Kidney glomerular epithelial cell (primary cell): ENCODE measurements around the gene PARD3.

ENCODE experiments used
- DNase-seq: peaks from one replicate; lab custom pipeline; 2025; lab: John Stamatoyannopoulos, UW

Gene PARD3

GRCh38 chr10:34250722-34251121, 564.4 kb downstream of the PARD3 start:
- no peak for DNase-seq

- DNase-seq, result no peak
These were observed 565.5 kb downstream of the PARD3 start for GRCh38 chr10:34249634-34250033.

DNA sequence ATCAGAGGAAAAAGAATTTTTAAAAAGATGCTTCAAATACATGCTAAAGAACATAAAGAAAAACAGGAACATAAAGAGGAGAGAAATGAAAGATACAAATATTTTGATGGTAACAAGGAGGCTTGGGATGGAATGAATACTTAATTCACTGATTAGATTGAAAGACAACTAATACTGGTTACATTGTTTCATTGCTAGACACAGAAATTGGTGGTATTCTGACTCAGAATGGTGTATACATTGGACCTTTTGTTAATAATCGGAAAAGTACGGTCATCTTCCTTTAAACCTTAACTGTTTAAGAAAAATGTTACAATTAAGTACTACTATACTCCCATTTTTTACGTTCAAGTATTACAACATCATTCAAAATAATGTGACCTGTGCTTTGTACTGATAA, 567.5 kb downstream of the PARD3 start:
- no peak for DNase-seq

GRCh38 chr10:34244756-34245484, 570.2 kb downstream of the PARD3 start:
- no peak for DNase-seq

DNA sequence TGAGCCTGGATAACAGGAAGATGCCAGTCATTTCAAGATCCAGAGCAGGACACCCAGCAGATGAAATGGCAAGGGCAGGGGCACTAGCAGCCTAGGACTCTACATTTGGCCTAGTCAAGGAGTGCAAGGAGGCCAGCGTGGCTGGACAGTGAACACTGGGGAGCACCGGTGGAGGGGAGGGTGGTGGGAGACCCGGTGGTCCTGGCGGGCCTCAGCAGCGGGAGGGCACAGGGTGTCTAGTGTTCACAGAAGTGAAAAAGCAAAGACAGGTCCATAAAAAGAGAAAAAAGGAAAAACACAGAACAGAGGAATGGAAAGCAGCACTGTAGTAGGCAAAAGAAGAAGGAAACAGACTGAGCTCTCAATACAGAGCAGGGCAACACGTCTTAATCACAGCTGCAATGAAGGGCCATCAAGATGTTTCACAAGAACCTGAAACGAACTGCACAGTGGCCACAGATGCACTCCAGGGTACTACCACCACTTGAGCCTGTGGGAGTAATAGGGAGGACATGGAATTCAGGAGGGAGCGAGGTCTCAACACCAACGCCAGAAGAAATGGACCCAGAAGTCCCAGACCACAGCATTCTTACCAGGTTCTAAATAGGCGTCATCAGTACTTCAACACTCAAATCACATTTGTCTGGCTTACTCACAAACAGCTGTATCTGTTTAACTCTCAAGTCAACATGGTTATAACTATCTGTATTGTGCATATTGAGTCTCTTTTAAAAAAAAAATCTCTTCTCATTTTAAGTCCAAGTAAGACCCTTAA, 573.7 kb downstream of the PARD3 start:
- DNase-seq, result no peak

DNA sequence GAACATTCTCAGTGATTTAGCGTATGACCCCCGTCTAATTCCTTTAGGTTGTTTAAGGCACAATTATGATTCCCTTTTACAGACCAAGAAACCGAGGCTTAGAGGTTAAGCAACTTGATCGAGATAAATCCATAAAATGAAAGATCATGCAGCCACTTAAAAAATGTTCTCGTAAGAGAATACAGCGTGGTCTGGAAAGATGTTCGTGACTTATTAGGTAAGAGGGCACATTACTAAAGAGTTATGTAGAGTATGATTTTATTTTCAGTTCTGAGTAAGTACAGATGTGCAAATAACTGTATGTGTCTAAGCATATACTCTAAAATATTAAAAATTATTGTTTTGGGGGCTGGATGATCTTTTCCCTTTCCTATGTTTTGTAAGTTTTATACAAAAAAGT, 575.1 kb downstream of the PARD3 start:
- no peak for DNase-seq

DNA sequence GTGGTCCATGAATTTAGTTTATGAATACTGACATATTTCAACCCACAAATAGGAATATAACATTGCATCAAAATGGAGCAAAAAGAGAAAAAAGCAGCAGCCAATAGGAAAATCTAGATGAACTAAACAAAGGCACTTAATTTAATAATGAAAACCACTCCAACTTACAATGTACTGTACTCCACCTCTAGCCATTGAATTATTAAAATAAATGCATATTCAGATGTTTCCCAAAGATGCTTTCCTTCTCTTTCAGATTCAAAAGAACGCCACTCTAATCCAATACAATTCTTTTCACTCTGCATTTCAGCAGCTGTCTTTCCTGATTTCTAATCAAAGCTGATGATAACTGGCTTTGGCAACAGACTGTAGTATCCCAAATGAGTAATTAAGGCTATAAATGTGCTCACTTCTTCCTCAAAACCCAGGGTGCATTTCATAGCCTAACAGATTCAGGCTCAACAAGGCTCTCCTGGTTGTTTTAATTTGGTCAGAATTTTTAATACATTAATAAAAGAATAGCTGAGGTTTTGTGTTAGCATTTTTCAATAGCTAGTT, 577.1 kb downstream of the PARD3 start:
- no peak for DNase-seq

GRCh38 chr10:34236931-34237330, 578.2 kb downstream of the PARD3 start:
- DNase-seq, result no peak

DNA sequence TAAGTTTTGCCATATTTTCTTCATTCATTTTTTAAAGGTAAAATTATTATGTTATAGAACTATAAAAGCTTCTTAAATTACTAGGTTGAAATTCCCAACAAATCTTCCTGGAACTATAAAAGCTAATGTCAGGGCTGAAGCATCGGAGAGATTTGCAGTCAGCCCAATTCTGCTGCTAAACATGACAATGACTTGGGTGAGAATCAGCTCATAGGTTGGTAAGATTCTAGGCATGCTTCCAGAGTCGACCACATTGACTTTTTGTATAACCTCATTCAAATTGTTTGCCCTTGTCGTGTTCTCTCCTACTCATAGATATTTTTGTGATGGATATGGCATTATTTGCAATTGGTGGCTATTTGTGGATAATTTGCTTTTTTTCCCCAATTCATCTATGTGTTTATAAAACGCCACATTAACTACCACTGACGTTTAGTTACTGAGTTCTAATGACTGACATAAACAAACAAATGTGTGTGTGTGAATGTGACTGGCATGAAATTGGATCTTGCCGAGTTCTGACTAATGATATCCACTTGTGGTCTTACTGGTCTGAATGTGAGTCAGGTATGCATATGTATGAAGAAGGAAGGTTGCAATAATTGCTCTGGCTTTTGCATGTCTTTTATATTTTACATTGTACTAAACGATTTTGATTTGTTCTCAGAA, 579.8 kb downstream of the PARD3 start:
- no peak for DNase-seq

DNA sequence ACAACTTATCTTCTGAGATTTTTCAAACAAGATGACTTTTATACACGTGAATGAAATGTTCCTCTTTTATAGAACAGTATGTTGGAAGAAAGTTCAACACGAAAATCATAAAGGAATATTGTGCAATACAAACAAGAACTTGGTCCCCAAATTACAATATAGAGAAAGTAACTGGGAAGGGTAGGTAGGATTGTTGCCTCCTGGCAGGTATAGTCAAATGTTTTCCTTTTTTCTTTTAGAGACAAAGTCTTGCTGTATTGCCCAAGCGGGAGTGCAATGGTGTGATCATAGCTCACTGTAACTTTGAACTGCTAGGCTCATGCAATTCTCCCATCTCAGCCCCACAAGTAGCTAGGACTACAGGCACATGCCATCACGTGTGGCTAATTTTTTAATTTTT, 582.6 kb downstream of the PARD3 start:
- no peak for DNase-seq

DNA sequence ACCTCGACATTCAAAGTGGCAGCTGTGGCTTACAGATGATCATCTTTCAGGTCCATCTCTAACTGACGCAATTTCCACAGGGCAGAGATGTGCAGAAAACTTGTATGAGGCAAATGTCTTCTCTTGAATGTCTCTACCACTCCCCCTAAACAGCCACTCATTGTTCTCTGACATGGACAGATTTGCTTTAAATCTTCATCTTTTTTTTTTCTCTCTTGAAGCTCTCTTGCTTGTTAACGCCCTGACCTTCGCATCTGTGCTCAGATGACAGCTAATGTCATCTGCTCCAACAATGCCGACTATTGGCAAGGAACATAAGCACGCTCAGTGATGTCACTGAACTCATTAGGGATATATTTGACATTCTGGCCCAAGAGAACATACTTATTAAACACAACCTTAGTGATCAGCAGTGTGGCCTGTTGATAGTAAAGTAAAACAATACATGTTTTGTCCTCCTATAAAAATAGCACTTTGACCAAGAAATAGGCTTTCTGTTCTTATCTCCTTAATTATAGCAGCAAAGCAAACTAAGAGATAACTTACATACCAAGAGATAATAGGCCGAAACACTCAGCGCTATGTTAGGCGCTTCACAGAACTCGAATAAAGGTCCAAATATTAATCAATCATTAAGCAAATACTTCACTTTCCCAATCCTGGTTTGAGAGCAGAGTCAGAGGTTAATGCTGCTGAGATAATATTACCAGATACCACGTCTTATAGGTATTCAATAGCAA, 583.5 kb downstream of the PARD3 start:
- DNase-seq, result no peak

DNA sequence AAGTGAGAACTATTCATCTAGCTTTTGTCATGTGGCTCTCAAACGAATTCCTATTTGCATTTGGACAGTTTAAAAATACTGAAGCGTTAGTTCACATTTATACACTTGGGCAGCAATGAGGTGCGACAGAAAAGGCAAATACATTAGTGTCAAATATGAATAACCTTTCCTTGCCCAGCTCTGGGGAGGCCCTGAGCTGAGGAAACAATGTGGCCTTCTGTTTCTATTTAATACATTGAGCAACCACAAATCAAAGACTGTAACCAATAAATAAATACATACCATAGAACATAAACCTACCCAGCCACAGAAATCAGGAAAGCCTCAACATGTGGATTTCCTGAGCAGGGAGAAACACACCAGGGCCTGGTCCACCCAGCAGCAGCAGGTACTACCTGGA, 585.2 kb downstream of the PARD3 start:
- DNase-seq, result no peak

DNA sequence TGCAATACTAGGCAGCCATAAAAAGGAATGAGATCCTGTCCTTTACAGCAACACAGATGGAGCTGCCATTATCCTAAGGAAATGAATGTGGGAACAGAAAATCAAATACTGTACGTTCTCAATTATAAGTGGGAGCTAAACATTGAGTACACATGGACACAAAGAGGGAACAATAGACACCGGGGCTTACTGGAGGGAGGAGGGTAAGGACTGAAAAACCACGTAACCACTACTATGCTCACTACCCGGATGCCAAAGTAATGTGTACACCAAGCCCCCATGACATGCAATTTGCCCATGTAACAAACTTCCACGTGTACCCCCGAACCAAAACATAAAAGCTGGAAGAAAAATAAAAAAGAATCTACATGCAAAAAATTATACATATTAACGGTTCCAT, 587.0 kb downstream of the PARD3 start:
- DNase-seq, result no peak

DNA sequence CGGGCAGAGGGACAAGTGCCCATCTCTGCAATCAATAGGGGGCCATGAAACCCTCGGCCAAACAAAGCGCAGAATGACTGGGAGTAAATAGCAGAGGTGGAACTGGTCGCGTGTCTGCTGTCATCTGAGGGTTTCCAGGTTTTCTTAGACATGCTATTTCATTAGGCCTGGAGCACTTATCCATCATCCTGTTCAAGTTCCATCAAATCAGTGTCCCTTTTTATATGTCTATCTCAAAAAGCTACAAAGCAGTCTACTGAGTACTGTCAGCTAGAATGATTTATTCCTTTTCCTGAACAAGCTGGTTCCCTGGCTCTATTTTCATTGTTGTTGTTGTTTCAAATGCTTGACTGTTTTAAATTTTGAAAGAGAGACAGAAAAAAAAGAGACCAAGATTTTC, 590.5 kb downstream of the PARD3 start:
- no peak for DNase-seq

DNA sequence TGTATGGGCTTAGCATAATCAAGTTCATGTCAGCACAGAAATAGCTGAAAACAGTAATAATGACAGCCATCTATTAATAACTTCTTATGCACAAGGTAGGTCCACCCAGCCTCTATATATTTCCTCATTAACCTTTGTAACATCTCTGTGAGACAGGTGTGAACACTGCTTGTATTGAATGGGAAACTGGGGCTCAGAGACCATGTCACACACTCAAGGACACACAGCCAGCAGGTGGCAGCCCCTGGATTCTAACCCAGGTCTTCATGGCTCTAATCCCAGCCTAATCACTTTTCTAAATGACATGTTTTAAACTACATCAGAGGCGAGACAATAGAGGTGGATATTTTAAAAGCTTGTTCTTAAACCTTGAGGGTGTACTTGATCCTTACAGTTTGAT, 591.4 kb downstream of the PARD3 start:
- no peak for DNase-seq

DNA sequence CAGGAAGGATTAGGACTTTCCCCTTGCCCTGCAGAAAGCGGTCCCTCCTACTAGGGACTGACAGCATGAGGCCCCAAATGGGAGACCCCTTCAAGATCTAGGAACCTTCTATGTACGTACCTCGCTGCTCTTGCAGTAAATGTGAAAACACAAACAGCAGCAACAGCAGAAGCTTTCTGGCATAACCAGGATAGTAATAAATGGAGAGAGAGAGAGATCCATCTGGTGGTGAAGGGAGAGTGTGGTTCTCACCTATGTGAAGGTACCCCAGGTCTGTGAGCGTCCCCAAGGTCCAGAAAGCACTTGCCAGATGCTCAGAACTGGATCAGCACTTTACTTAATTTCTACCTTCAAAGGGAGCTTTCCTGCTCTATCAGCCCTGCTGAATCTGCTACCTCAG, 592.7 kb downstream of the PARD3 start:
- DNase-seq, result no peak

DNA sequence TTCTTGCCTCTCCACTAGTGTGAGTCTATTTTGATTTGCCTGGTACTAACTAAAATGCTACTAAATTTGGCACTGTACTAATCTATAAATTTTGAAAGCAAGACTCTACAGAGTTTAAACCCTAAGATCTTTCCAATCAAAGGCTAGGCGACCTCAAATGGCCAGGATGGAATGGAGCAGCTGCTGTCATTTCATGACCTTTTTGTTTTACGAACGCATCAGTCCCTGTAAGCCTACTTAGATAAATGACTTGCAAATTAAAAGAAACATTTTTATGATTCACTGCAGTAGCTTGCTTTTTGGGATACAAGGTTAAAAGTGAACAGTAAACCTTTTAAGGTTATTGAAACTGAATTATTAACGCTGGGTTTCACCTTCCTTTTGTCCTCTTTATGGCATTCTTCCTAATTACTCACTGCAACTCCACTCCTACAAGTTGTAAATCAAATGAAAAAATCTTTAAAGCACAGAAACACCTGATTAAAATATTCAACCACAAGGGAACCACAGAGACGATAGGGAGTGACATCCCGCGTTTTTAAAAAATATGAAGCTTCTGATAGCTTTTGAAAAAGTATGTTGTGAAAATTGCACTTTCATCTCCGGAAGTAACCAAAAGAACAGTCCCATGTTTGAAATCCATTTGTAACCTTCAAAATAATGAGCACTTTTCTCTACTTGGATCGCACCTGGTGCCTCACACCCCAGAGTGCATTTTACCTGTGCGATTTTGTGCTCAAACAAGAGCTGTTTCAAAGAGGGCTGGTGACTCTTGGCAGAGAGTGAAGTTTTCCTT, 595.1 kb downstream of the PARD3 start:
- peak; percentile 12 for DNase-seq

DNA sequence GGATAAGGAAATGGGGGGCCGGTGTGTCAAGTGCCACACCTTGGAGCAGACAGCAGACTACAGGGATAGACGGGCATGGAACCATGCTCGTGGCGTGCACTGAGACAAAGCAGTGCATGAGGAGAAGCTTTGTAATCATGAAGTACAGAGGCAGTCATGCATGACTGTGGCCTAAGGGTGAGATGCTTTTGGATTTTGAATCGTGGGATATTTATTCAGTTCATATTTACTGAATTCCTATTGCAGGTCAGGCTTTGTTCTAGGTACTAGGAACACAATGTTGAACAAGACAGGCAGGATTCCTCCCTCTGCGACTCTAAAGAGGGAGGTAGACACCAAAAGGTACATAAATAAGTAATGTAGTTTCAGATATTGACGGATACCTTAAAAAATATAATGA, 597.6 kb downstream of the PARD3 start:
- DNase-seq, result peak; percentile 11

DNA sequence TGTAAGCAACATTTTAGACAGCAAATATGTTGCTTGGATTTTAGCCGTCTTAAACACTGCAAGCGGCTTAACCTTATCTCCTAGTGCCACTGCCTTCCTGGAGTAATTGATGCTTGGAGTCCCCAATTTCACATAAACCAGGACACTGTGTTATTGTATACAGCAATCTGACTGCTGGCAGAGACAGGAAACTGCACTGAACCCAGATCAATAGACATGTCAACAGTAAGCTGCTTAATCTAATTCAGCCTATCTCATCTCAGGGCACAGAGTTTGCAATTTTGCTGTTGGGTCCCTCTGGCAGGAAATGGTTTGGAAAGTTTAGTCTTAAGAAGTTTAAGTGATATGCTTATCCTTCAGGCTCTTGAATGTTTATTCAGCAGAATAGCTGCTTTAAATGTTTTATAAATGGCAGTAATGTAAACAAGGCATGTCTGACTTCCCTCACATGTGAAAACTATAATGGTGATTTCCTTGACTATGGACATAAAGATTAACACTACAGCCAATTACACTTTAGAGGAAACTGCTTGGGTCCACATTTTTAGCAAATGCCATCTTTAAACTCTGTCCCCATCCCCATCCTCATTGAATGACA, 598.6 kb downstream of the PARD3 start:
- DNase-seq, result no peak

DNA sequence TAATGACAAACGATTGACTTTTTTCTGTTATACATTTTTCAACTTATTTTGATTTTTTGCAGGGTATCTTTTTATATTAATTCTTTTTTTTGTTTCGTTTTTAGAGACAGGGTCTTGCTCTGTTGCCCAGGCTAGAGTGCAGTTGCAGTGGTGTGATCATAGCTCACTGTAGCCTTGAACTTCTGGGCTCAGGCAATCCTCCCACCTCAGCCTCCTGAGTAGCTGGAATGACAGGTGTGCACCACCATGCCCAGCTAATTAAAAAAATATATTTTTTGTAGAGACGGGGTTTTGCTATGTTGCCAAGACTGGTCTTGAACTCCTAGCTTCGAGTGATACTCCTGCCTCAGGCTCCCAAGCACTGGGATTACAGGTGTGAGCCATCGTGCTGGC, 601.3 kb downstream of the PARD3 start:
- DNase-seq, result no peak
